ENCODE data around the gene PRKCZ.

PRKCZ gene

GRCh38 chr1:2224170-2224584 lies 174.0 kb downstream of the PRKCZ start:
- Mint-ChIP-seq H3K27me3 (ENCODE audit: low read depth) (no peaks in the 10 kb centered on the region), H3K4me3 (peak overlapping the region in 2 of 3 experiments; percentile 14 to 54), H3K9me3 (no peaks in the 10 kb centered on the region), H3K27ac (no peak overlapping the region), H3K4me1 (peaks cover 5% of the 10 kb centered on the region), H3K36me3 (ENCODE audit: low read depth) (no peaks in the 10 kb centered on the region)
- no peak for TF ChIP-seq CTCF (IDR thresholded peaks at IDR 0.05; ENCODE audit: unreplicated experiment in 3 of 3)

GRCh38 chr1:2224631-2225428 lies 174.6 kb downstream of the PRKCZ start:
- H3K4me3 Mint-ChIP-seq: peak overlapping the region; percentile 37 to 78 (median 77)
- H3K4me1 Mint-ChIP-seq: peaks cover 5% of the 10 kb centered on the region
- peak overlapping the region in 2 of 3 experiments; percentile 41 to 75 for H3K27ac Mint-ChIP-seq
- no peaks in the 10 kb centered on the region for H3K27me3 Mint-ChIP-seq (ENCODE audit: low read depth)
- no peak for TF ChIP-seq CTCF (IDR thresholded peaks at IDR 0.05; ENCODE audit: unreplicated experiment in 3 of 3)
- H3K36me3 Mint-ChIP-seq (ENCODE audit: low read depth): no peaks in the 10 kb centered on the region
- H3K9me3 Mint-ChIP-seq: no peaks in the 10 kb centered on the region

- TF ChIP-seq CTCF (IDR thresholded peaks at IDR 0.05; ENCODE audit: unreplicated experiment in 3 of 3): no peak
- peak overlapping the region; percentile 85 to 99 (median 98) for H3K27ac Mint-ChIP-seq
- H3K27me3 Mint-ChIP-seq (ENCODE audit: low read depth): no peaks in the 10 kb centered on the region
- no peaks in the 10 kb centered on the region for H3K9me3 Mint-ChIP-seq
- peaks cover 18% of the 10 kb centered on the region for H3K4me1 Mint-ChIP-seq
- H3K4me3 Mint-ChIP-seq: peak overlapping the region; percentile 88 to 98 (median 96)
- H3K36me3 Mint-ChIP-seq (ENCODE audit: low read depth): no peaks in the 10 kb centered on the region
These were observed 176.5 kb downstream of the PRKCZ start for GRCh38 chr1:2226525-2227345.

- Mint-ChIP-seq H3K4me3 (peak overlapping the region; percentile 73 to 82 (median 79)), H3K4me1 (peaks cover 25% of the 10 kb centered on the region), H3K36me3 (ENCODE audit: low read depth) (no peaks in the 10 kb centered on the region), H3K9me3 (no peaks in the 10 kb centered on the region), H3K27ac (no peak overlapping the region), H3K27me3 (ENCODE audit: low read depth) (no peaks in the 10 kb centered on the region)
- TF ChIP-seq CTCF (IDR thresholded peaks at IDR 0.05; ENCODE audit: unreplicated experiment in 3 of 3): no peak
These were observed 177.3 kb downstream of the PRKCZ start for GRCh38 chr1:2227346-2228156.

GRCh38 chr1:2228157-2228594 lies 178.0 kb downstream of the PRKCZ start, which contains the start of gene SKI:
TSS of gene SKI (plus strand) at chr1:2228319. CDS start at chr1:2228767, 448 bp downstream.
- Mint-ChIP-seq H3K4me1 (peaks cover 31% of the 10 kb centered on the region), H3K27ac (peak within 1 kb of the TSS; percentile 78 to 94 (median 92)), H3K4me3 (peak within 1 kb of the TSS; percentile 95 to 98 (median 97)), H3K36me3 (ENCODE audit: low read depth) (no peaks in the 10 kb centered on the region), H3K9me3 (no peaks in the 10 kb centered on the region), H3K27me3 (ENCODE audit: low read depth) (no peaks in the 10 kb centered on the region)
- no peak for TF ChIP-seq CTCF (IDR thresholded peaks at IDR 0.05; ENCODE audit: unreplicated experiment in 3 of 3)
